GM19438 (cell line): Measurements from ENCODE around the gene SUSD6.
"Not testable (repeated sequence)": the region's sequence is repeated elsewhere in the genome, so short reads cannot be mapped to it uniquely, and the experiment has no call there.

Source experiments
- ATAC-seq: cut with Tn5 transposase; IDR thresholded peaks from one replicate; pipeline ENCODE4 v1.9.1; 2021; ENCODE audit warnings: low read depth; ENCODE audit not compliant: unreplicated experiment

SUSD6 gene

DNA sequence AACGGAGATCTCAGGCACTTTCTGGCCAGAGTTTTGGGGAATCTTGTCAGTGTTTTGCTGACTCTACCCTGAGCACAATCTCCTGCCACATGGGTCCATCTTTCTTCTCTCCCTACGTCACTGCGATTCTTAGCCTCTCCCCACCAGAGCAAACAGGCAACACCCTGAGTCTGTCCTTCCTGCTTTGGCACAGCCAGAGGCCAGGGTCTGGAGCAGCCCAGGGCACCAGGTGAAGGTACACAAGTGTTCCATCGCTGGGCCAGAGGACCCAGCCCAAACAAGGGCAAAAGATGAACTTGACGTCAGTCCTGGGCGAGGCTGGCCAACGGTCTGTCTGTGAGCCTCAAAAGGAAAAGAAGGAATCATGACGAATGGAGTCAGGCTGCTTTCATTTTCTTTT is 24.0 kb upstream of the SUSD6 start:
- no peak for ATAC-seq

DNA sequence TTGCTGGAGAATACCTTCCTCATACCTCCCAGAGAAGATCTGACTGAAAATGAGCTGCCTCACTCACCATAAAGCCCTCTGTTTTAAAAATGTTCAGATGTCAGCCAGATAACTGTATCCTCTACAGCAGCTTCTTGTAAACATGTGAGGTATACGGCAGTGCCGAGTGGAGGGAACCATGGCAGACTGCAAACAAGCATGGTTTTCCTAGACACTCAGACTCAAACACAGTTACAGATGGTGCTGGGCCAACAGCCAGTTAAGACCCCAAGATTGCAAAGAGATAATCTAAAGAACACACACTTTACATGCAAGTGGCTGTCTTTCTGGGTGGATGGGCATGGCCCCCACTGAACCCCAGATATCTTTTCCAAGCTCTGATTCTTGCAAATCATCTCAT is 20.1 kb upstream of the SUSD6 start:
- no peak for ATAC-seq

DNA sequence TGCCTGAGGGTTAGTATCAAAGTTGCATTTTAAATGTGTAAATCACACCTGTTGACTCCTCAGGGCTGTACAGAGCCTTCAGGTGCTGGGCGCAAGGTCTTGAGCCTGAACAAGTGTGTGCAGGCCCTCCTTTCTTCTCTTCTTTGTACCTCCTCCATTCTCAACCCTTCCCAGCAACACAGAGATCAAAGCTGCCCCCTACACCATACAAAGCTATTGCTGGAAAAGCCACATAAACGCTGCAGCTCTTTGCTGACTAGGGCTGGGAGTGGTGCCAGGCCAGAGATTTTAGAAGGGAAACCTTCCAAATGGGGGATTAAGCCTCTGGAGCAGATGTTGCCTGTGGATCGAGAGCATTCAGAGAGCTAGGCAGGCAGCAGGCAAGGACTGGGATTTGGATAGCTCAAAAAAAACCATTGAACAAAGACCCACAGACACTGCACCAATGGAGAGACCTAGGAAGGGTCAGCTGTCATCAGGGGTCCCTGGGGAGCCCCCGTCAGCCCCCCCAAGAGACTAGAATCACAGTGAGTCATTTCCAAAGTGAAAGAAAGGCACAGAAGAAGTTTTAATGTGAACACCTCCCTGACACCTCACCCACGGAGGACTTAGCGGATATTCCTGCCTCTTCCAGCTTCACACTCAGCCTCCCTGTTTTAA is 18.2 kb upstream of the SUSD6 start:
- ATAC-seq = no peak

DNA sequence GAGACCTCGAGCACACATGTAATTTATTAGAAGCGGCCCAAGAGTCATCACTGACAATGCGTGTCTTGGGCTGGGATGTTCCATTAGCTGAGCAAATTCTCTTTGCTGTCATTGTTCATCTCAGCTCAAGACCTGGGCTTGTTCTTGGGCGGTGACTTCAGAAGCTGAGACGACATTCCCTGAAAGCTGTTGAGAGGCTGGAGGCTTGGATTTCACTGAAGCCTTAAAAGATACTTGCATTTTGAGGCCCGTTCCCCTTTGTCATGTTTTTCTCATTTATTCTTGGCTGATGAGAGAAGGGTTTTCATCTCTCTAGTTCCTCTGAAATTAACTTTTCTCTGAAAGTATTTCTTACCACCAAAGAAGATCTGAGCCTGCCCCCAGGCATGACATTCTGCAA is 16.6 kb upstream of the SUSD6 start:
- ATAC-seq = no peak

DNA sequence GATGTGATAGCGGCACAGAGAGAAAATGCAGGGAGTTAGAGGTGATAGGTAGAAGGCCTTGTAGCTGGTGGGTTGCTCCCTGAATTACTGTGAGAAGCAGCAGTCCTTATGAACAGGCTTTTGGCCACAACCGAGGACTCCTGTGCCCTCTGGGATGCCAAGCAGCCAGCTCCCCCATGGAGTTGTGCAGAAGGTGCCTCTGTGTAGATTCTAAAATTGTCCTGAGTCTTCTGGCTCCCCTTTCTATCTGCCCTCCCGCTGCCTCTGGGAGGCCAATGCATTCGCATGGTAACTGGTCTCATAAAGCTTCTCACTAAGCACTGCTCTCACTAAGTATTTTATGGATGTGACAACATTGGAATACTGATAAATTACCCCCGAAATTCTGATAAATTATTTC is 16.1 kb upstream of the SUSD6 start:
- ATAC-seq = no peak

DNA sequence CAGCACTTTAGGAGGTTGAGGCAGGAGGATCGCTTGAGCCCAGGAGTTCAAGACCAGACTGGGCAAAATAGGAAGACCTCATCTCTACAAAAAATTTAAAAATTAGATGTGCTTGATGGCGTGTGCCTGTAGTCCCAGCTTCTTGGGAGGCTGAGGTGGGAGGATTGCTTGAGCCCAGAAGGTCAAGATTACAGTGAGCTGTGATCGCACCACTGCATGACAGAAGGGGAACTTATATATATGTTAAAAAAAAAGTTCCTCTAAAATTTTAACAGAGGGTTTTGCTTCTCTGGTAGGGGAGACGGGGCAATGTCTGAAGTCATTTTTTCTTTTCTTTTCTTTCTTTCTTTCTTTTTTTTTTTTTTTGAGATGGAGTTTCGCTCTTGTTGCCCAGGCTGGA is 12.0 kb upstream of the SUSD6 start:
- ATAC-seq = not testable (repeated sequence)

DNA sequence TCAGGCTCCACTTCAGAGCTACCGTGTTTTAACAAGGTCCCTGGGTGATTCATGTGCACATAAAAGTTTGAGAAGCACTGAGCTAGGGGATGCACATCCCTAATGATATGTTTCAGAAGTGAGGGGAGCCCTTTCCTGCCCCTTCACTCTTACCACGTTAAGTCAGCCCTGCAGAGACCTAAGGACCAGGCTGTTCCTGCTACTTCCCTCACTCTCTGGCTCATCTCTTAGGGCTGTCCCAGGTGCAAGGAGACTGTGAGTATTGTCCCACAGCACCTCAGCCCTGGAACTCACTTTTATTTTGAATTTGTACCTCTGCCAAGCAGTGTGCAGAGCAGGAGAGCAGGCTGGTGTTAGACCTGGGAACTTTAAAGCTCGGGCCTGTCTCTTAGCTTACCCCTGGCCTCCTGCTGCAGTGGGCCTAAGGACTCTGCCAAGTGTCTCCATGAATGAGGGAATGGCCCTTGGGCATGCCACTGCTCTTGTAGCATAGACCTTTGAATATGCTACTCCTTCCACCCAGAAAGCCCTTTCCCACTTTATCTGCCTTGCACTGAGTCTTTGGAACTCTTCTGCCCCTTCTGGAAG is 11.0 kb upstream of the SUSD6 start:
- ATAC-seq = no peak

DNA sequence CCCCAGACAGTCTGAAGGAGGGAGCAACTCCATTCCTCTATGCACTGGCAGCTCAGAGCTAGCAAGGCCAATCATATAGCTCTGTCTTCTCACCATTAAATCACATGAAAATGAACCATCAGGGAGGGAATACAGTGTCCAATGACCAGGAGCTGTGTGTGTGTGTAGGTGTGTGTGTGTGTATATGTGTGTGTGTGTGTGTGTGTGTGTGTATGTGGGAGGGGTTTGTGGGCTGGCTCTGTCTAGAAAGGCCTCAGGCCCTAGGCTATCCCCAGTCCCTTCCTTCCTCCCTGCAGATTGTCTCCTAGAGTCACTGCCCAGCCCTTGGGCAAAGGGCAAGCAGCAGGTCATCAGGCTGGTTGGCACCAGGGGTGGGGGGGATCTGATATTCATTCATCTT is 5.7 kb upstream of the SUSD6 start:
- ATAC-seq = no peak

DNA sequence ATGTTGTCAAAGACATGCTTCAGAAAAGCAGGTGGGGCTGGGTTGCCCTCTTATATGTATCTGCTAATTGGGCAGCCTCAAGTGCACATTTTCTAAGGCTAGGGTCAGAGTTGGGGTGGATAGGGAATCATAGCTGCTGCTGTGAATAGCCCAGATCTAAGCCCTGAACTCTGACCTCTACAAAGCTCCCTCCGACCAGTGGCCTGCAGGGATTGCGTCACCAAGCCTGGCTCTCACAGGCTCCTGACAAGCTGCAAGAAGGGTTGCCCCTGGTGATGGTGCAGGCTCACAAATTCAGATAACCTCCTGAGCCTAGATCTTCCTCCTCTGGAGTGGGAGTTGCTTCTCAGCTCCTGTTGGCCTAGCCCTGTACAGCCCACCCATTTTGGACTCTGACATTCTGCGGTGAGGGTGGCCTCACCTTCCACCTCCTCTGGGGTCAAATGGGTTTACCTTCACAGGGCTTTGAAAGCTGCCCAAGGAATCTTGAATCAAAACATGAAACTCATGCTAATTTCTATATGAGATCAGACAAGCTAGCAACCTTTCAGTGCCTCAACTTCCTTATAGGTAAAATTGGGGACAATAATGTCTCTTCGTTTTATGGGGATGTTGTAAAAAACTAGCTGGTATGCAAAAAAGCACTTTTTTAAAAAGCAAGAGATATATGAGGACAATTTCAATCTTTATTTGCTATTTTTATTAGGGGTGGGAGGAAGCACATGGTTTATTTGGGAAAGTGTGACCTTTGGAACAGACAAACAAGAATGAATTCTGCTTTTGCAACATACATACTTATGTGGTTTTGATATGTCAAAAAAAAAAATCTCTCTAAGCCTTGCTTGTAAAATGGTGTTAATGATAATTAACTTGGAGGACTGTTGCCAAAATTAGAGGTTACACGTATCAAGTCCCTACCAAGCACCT is 4.9 kb upstream of the SUSD6 start:
- no peak for ATAC-seq

DNA sequence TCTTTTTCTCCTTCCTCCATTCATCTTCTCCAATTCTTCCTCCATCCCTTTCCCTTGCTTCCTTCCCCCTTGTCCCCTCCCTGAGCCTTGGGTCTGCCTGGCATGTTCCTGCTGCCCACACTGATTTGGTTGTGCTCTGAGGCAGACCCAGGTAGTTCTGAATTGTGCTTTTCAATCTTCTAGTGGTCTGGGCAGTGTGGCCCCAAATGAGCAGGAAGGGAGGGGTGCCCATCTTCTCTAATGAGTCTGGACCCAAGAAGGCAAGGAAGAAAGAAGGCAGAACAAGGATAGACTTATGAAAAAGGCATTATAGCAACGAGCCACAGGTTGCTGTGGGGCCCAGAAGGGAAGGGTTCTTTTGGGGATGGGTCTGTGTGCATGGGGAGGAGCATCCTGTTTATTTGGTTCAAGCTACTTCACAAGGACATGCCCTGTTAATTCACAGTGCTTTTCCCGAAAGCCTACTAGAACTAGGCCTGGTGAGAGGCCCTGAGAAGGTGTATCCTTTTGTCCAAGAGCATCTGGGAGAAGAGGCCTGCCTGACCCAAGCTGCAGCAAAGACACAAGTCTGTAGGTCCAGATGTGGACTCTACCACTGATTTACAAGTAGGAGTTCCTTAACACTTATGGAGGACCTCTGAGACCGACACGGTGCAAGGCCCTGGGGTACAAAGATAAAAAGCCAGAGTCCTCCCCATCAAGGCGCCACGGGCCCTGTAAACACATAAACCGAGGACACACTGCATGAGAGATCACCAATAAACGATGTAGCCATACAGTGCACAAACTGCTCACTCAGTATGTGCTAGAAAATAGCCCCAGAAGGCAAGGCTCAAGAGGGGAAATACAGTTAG is 1.1 kb upstream of the SUSD6 start:
- no peak for ATAC-seq

DNA sequence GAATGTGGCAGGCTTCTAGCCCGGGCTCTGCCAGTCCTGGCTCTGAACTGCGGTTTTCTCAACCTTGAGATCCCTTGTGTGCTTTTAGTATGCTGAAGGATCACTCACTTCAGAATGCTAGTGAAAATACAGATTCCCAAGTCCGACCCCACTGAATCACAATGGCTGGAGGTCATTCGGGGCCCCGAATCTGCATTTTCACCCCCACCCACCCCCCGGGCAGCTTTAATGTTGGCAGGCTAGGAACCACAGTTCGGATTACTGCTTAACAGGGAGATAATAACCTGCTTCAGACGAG is 573 bp upstream of the SUSD6 start:
- ATAC-seq = no peak

DNA sequence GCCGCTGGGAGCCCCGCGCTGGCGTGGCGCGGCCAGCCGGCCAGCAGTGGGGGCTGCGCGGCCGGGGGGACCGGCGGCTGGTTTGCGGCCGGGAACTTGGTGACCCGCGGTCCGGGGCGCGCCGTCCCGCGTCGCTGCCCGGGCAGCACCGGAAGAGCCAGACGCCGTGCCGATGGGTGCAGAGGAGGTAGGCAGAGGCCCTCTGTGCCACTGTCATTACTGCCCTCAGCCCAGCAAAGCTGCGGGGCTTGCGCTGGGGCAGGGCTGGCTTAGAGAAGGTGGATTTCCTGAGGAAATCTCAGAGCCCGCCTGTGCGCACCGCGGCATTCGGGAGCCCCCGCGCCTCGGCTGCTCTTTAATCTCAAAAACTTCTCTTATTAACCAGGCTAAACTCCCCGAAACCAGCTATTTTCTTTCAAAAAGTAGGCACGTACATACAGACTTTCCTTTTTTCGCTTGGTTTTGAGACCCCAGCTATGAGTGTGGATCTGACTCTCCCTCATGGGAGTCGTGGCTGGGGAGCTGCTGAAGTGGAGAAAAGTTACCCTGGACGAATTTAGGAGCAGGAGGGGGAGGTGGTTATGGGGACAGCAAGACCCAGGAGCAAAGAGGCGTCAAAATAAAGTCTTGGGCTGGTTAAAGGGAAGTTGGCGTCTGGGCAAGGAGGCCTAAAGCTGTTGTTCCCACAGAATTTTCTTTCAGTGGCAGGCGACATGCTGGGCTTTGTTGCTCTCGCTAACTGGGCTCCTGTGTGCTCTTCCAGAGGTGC is 802 bp downstream of the SUSD6 start:
- ATAC-seq = peak; percentile 4

DNA sequence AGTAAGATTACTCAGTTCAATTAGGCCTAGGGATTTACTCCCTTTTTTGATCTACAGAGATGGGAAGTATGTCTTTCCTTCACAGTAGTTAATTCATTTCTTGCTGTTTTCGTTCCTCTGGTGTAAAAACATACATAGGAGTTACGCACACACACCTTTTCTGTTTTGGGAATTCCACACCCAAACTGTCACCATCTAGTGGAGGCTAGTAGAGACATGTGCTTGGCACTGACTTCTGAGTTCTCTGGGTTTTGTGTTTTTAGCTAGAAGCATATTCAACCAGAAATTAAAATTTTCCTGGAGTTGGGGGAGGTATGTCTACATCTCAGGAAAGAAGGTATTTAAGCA is 1.4 kb downstream of the SUSD6 start:
- no peak for ATAC-seq

DNA sequence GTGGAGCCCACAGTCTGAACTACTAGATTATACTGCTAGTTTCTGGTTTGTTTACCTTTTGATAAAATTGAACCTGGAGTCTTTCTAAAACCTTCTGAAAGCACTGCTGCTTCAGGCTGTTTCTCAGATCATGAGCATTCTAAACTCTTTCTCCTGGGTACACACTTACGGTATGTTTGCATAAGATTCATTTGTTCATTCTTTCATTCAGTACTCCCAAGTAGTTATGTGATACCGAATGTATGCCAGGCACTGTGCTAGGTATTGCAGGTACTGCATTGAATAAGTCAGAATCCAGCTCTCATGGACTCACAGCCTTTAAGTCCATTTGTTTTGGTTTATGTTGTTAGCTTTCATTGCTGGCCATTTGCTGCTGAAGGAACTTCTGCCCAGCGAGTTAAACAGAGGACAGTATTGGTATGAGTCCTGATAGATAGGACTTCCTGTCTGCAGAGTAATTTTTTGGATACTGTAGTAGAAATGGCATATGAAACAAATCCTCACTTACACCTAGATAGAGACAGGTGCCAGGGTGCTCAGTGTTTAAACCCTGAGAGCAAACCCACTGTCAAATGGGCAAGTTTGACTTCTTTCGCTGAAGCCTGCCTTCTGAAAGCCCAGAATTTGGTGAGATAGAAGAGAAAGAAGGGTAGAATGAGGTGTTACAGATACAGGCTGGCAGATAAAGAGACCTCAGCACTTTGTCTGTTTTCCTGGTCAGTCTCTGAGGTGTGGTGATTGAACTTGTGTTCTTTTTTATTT is 2.1 kb downstream of the SUSD6 start:
- no peak for ATAC-seq

DNA sequence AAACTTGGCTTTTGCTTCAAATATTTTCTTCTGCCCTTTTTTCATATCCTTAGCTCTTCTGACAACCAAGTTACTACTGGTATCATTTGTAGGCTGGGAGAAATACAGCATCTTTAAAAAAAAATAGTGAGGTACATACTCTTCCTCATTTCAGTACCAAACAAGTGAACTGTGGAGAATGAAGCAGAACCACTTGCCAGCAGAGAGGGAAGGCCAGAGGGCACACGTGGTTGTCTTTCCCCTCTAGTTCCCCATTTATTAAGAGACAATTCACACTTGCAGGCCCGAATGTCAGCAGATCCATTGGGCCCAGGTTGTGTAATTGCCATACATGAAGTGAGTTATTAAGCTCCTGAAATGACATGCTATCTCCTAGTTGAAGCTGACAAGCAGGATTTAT is 3.2 kb downstream of the SUSD6 start:
- ATAC-seq = no peak

DNA sequence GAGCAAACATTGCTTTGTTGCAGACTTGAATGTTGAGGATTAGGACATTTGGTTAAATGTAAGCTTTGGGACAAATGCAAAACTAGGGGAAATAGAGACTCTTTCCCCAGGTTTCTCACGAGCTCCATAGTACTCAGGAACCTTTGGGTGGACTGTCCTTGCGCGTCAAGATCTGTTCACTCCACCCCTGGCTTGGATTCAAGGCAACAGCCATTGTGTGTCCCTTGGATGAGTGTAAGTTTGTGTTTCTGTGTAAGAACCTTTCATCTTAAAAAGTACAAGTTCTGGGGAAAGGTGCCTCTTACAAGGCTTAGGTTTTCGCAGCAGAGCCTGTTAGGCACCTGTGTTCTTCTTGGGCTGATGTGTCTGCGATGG is 3.7 kb downstream of the SUSD6 start:
- peak; percentile 0 for ATAC-seq

DNA sequence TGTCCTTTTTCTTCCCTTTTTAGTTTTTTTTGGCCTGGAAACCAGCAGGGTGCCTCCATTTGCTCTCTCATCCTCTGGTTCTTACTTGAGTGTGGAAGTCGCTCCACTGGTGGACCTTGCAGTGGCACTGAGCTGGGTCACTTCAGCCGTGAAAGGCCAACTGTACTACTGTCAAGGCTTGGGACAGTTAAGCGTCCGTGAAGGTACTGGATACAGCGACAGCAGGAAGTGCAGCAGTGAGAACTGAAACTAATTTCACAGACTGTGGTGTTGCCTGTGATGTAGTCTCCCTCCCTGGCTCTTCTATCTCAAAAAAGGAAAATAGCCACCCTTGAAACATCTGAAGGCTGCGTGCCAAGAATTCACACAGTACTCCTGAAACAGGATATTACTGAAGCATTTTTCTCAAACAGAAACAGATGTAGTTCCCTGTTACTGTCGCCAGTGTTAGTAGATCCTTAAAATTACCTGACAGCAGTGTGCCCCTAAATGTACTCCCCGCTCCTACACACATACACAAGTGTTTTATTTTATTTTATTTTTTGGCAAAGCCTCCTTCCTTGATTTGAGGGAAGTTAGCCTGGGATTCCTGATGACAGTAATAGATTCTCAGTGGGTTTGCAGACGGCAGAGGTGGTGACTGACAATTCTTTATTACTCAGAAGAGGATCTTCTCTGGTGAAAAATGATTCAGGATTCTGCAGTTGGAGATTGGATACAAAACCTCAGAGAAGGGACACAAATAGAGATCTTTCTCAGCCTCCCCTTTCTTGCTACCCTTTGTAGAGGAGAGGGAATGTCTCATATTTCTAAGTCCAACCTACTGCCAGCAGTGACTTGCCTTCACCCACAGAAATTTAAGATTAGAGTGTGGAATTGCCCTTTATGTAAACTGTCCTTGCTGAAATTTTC is 4.4 kb downstream of the SUSD6 start:
- ATAC-seq = peak; percentile 52

DNA sequence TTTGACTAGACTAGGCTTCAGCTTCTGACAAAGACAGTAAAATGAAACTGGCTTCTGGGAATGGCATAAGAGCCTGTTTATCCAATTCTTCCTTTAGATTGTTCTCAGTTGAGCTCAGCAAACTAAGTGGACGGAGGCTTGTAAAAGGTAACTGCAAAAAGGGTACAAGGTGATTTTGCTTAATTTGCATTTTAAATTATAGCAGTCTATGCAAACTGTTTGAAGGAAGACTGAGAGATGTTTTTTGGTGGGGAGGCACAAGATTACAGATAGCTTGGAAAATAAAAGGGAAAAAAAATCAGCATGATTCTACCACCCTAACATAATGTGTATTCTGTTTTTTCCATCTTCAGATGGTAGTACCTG is 5.0 kb downstream of the SUSD6 start:
- ATAC-seq = no peak

DNA sequence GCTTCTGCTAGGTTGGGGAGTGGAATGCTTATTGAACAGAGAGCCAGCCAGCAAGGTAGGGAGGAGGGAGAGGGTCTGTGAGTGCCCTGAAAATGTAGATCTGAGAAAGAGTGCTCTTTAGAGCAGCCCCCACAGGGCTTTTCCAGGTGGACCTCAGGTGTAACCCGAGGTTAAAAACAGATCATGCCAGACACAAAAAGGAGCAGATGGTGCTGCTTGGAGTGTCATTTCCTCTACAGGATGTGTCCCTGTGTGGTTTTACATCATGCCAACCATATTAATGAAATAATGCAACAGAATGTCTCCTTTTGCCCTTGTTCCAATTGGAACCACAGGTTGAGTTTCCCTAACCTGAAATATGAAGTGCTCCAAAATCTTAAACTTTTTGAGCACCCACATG is 6.4 kb downstream of the SUSD6 start:
- no peak for ATAC-seq
